GM19455 (cell line): ENCODE data around the gene ESD.
"Not testable (repeated sequence)": the region's sequence is repeated elsewhere in the genome, so short reads cannot be mapped to it uniquely, and the experiment has no call there.

Source experiments
- ATAC-seq: cut with Tn5 transposase; IDR thresholded peaks from one replicate; pipeline ENCODE4 v1.9.1; 2021; ENCODE audit not compliant: unreplicated experiment

ESD gene

GRCh38 chr13:46796129-46796514, 839 bp downstream of the ESD start:
- ATAC-seq: no peak

GRCh38 chr13:46795321-46795720, 1.6 kb downstream of the ESD start:
- no peak for ATAC-seq

GRCh38 chr13:46783504-46783903, 13.5 kb downstream of the ESD start:
- ATAC-seq: no peak

- ATAC-seq: no peak
These were observed 14.3 kb downstream of the ESD start for GRCh38 chr13:46782691-46783090.

GRCh38 chr13:46782066-46782465, 14.9 kb downstream of the ESD start:
- no peak for ATAC-seq

- ATAC-seq: no peak
These were observed 18.1 kb downstream of the ESD start for GRCh38 chr13:46778890-46779289.

GRCh38 chr13:46778095-46778494, 18.9 kb downstream of the ESD start:
- ATAC-seq: no peak

GRCh38 chr13:46775385-46776107, 21.4 kb downstream of the ESD start:
- no peak for ATAC-seq

GRCh38 chr13:46773541-46773940, 23.4 kb downstream of the ESD start:
- ATAC-seq: no peak

- no peak for ATAC-seq
These were observed 25.3 kb downstream of the ESD start for GRCh38 chr13:46771693-46772092.

GRCh38 chr13:46769925-46770324, 27.0 kb downstream of the ESD start:
- ATAC-seq: not testable (repeated sequence)

GRCh38 chr13:46761866-46762265, 35.1 kb downstream of the ESD start:
- no peak for ATAC-seq

- ATAC-seq: no peak
These were observed 35.8 kb downstream of the ESD start for GRCh38 chr13:46761174-46761573.

GRCh38 chr13:46759846-46760245, 37.1 kb downstream of the ESD start:
- ATAC-seq: no peak

GRCh38 chr13:46757640-46758039, 39.3 kb downstream of the ESD start:
- no peak for ATAC-seq

GRCh38 chr13:46756977-46757376, 40.0 kb downstream of the ESD start:
- no peak for ATAC-seq

- ATAC-seq: not testable (repeated sequence)
These were observed 41.5 kb downstream of the ESD start for GRCh38 chr13:46755508-46755907.

- ATAC-seq: no peak
These were observed 42.1 kb downstream of the ESD start for GRCh38 chr13:46754812-46755211.

- no peak for ATAC-seq
These were observed 43.0 kb downstream of the ESD start for GRCh38 chr13:46753917-46754316.

- ATAC-seq: no peak
These were observed 43.8 kb downstream of the ESD start for GRCh38 chr13:46753137-46753536.

- ATAC-seq: peak; percentile 65
These were observed 44.9 kb downstream of the ESD start for GRCh38 chr13:46751811-46752635.

- no peak for ATAC-seq
These were observed 47.0 kb downstream of the ESD start for GRCh38 chr13:46749951-46750350.
